ENCODE measurements around the gene UBD.

GRCh38 chr6:29528988-29529560, 30.5 kb downstream of the UBD start:
- TF ChIP-seq, protein P1, sequence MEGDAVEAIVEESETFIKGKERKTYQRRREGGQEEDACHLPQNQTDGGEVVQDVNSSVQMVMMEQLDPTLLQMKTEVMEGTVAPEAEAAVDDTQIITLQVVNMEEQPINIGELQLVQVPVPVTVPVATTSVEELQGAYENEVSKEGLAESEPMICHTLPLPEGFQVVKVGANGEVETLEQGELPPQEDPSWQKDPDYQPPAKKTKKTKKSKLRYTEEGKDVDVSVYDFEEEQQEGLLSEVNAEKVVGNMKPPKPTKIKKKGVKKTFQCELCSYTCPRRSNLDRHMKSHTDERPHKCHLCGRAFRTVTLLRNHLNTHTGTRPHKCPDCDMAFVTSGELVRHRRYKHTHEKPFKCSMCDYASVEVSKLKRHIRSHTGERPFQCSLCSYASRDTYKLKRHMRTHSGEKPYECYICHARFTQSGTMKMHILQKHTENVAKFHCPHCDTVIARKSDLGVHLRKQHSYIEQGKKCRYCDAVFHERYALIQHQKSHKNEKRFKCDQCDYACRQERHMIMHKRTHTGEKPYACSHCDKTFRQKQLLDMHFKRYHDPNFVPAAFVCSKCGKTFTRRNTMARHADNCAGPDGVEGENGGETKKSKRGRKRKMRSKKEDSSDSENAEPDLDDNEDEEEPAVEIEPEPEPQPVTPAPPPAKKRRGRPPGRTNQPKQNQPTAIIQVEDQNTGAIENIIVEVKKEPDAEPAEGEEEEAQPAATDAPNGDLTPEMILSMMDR (conservative IDR thresholded peaks at IDR 0.05; ENCODE audit: low read depth, low read length), result no peak
- no peak for TF ChIP-seq EZH2phosphoT487 (IDR thresholded peaks at IDR 0.05; ENCODE audit: borderline replicate concordance, low read length)

Measured in PC-3 (cell line).